Stimulated activated CD8-positive, alpha-beta memory T cell treated with anti-CD3 and anti-CD28 coated beads, Interleukin-4, amount 100 ng/mL, for 24 hours (primary cell): Measurements from ENCODE around the gene SHC1.

ENCODE experiments used
- DNase-seq: peaks from one replicate; pipeline ENCODE4 v3.0.0-alpha.2; 2020; ENCODE audit warnings: low read depth

Gene SHC1

DNA sequence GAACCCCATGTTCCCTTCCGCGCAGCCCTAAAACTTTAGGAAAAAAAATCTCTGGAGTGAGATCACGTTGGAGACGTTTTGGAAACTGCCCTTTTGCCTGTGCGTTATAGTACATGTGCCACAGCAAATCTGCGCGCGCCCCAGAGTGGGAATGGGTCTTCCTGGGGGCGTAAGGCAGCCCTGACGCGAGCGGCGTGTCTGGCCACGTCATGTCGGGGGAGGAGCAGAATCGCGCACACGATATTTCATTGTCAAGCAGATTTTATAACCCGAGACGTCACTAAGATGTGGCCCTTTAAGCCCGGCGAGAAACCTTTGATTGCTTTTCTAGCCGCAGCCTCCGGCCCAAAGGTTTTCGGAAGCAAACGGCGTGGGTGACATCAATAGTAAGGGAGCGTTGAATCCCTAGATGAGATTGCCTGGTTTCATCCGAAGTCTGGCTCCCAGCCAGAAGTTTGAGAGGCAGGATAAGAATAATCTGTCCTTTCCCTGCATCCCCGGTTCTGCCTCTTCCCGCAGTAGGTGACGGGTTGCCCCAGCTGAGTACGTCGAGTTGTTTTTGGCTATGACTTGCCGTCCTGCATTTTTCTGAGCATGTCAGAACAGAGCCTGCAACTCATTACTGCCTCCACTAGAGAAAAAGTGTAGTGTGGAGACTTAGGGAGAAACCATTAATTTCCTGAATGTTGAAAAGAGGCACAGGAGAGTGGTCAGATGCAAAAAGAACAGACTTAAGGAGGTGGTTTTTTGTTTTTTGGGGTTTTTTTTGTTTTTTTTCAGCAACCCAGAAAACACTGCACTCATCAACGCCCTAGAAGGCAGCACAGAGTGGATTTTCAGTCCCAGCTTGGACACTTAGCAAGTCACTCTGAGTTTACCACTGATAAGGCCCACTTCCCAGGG is 33.2 kb downstream of the SHC1 start:
- DNase-seq = peak; percentile 84

DNA sequence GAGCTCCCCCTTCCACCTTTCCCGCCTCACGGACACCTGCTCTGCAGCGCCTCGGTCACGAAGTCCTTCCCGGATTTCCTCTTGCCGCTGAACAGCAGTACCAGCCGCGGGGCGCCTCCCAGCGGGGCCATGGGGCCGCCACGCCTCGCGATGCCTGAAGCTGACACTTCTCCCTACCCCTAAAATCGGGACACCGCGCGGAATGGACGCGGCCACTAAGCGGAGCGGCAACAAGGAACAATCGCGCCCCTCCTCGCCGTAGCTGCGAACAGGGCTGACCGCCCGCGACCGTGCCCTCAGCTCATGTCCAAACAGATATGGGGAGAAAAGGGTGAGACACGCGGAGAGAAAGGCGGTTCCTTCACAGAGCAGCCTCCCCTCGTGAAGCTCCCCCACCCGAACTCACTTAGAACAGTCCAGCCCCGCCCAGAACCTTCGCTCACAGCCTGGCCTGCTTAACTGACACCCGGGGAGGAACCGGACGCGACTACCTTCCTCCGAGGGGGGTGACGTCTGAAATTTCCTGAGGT is 33.9 kb downstream of the SHC1 start, which contains the start of gene PMVK:
PMVK (minus strand) TSS at position 165 of the 530 bp plus-strand sequence; CDS start at position 131, 34 bp downstream.
- DNase-seq = peak; percentile 92

DNA sequence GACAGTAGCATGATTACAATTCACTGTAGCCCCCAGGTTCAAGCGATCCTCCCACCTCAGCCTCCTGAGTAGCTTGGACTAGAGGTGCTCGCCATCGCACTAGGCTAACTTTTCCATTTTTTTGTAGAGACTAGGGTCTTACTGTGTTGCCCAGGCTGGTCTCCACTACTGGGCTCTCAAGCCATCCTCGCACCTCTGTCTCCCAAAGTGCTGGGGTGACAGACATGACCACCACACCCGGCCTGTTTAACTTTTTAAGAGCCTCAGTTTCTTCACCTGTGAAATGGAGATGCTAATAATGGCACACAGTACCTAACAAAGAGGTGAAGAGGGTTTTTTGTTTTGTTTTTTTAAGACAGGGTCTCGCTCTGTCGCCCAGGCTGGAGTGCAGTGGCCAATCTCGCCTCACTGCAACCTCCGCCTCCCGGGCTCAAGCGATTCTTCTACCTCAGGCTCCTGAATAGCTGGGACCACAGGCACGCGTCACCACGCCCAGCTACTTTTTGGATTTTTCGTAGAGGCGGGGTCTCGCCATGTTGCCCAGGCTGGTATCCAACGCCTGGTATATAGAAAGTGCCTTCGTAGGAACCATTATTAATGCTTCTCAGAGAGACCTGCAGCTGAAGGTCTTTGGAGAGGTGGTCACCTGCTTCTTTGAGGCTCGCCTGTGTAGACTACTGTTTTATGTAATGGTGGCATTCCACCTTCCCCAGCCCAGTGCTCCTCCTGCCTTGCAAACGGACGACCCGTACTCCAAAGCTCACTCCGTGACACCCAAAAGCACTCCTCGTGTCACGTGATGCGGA is 34.6 kb downstream of the SHC1 start:
- DNase-seq = no peak

- no peak for DNase-seq
These were observed 36.1 kb downstream of the SHC1 start for GRCh38 chr1:154934358-154934948.

GRCh38 chr1:154931940-154932487 is 38.5 kb downstream of the SHC1 start:
- DNase-seq = no peak

DNA sequence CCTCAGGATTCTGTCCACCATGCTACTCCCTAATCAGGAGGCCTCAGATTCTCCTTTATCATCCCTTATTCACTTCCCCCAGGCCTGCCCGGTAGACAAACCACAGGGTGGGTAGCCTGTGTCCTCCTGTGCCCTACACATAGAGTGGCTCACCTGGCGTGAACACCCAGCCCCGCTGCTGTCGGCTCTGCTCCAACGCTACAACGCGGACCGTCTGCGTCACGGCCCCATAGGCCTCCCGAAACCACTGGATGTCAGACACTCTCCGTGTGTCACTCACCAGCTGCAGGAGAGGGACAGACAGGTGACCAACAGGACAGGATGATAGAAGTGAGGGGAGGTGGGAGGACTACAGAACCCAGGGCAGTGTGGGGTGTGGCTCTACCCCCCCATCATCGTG is 44.3 kb downstream of the SHC1 start:
- no peak for DNase-seq

GRCh38 chr1:154925335-154926170 is 45.0 kb downstream of the SHC1 start:
- no peak for DNase-seq

GRCh38 chr1:154923695-154924094 is 46.9 kb downstream of the SHC1 start:
- DNase-seq = no peak

DNA sequence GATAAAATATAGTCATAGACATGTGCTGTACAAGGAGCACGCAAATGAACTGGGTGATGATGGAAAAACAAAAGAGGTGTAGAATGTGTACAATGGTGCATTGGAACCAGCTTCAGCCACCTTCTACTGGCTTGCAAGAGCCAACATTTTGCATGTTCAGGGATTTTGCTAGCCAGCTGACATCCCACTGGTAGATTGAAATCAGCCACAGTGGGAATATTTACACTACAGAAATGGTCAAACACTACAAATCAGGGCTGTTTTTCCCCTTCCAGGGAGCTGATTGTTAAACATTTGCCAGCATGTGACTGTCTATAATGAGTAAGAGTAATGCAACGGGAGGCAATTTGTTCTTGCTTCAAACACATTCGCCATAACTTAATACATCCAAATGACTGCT is 57.3 kb downstream of the SHC1 start:
- no peak for DNase-seq

DNA sequence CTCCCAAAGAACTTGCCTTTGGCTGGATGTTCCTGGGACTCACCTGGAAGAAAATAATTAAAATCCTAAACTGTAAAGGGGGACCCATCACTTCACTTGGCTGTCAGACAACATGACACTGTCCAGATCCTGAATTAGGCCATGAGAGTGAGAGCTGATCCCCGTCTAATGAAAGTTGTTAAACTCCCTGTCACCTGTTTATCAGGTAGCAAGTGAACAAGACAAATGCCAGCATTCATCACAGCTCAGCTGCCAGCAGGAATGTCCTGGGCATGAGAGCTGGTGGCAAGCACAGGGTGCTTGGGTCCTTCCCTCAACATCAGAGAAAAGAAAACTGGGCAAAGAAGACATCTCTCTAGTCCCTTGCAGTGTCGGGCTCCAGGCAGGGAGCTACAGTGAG is 57.8 kb downstream of the SHC1 start:
- DNase-seq = no peak
